HEK293T (cell line): ENCODE results near the gene TCP11L1.

Experiments
- ARNT ChIP-seq: fragments of 450-650 bp; IDR thresholded peaks from 2 replicates; pipeline ENCODE4 v1.6.1; 2017; ENCODE audit warnings: mild to moderate bottlenecking
- BHLHE40 ChIP-seq: fragments of 450-650 bp; IDR thresholded peaks from 2 replicates; pipeline ENCODE4 v1.6.1; 2016; ENCODE audit warnings: mild to moderate bottlenecking, moderate library complexity, borderline replicate concordance
- ELF4 ChIP-seq: fragments of 450-650 bp; IDR thresholded peaks from 2 replicates; pipeline ENCODE4 v1.6.1; 2017; ENCODE audit warnings: antibody characterized with exemption
- FOXK2 ChIP-seq: fragments of 450-650 bp; IDR thresholded peaks from 2 replicates; pipeline ENCODE4 v1.6.1; 2016; ENCODE audit warnings: mild to moderate bottlenecking
- PKNOX1 ChIP-seq: fragments of 450-650 bp; IDR thresholded peaks from 2 replicates; pipeline ENCODE4 v1.6.1; 2016
- SUZ12 ChIP-seq: fragments of 450-650 bp; IDR thresholded peaks from 2 replicates; pipeline ENCODE4 v1.6.1; 2016; ENCODE audit warnings: mild to moderate bottlenecking
- ZNF384 ChIP-seq: fragments of 450-650 bp; IDR thresholded peaks from 2 replicates; pipeline ENCODE4 v1.6.1; 2016

GRCh38 chr11:33067294-33067693 is 27.9 kb downstream of the TCP11L1 start:
- TF ChIP-seq ARNT (no peak), ZNF384 (no peak), SUZ12 (no peak), ELF4 (no peak), BHLHE40 (no peak), PKNOX1 (no peak), FOXK2 (no peak)
